ENCODE measurements around the gene CHKA. TPM values are rescaled to one million over a fixed set of nuclear protein-coding genes. Genes with fewer than 3 reads are reported as not detected.
A peak's percentile ranks its signal among the peaks of the same experiment; 100 is the strongest.

Gene CHKA
- total RNA-seq, 1 experiment from 2014 or later = 37.1 TPM

DNA sequence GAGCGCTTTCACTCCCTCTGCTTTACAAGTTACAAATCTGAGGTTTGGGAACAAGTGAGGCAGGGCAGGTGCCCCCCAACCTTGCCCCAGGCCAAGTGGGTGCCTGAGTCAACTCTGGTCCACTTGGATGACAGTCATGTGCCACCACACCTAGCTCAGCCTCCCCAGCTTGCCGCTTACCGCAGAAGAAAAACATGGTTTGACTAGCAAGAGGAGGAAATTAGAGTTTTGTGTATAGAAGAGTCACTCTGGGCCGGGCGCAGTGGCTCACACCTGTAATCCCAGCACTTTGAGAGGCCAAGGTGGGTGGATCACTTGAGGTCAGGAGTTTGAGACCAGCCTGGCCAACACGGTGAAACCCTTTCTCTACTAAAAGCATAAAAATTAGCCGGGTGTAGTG, 27.7 kb upstream of the CHKA start:
- Histone ChIP-seq H3K36me3 (no peaks in the 10 kb centered on the region), H3K27me3 (no peaks in the 10 kb centered on the region), H3K9me3 (replicated peaks) (no peaks in the 10 kb centered on the region), H3K4me3 (no peak overlapping the region), H3K27ac (no peak overlapping the region), H3K4me1 (peaks cover 4% of the 10 kb centered on the region; the same call in 1 of the 2 replicates)
- DNase-seq = no peak

DNA sequence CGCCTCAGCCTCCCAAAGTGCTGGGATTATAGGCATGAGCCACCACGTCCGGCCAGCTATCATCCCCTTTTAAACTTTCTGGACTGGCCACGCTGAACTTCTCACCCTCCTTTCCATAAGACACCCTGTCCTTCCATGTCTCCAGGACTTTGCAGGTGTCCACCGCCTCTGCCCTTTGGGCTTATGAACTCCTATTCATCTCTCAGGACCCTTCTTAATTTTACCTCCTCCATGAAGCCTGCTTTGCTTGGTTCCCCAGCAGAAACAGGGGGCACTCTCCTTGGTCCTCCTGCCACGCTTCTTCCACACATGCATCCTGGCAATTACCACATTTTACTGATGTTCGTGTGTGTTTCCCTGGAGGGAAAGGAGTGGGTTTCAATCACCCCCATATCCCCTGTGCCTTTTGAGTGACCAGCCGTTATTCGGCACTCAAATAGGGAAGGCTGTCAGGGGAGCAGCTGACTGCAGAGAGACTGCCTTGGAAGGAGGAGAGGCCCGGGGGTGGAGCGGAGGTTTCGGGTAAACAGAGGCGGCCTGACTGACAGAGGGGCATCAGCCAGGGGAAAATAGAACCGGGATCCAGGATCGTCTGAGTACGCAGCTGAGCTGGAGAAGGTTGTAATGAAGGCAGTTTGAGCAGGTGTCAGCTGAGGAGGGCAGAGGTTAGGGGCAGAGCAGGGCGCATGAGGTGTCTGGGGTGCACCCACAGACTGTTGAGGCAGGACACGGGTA, 27.1 kb upstream of the CHKA start:
- no peak overlapping the region for H3K27ac ChIP-seq
- H3K4me3 ChIP-seq = no peak overlapping the region
- peaks cover 4% of the 10 kb centered on the region; the same call in 1 of the 2 replicates for H3K4me1 ChIP-seq
- no peak for DNase-seq
- H3K36me3 ChIP-seq = no peaks in the 10 kb centered on the region
- H3K27me3 ChIP-seq = no peaks in the 10 kb centered on the region
- no peaks in the 10 kb centered on the region for H3K9me3 ChIP-seq (replicated peaks)

DNA sequence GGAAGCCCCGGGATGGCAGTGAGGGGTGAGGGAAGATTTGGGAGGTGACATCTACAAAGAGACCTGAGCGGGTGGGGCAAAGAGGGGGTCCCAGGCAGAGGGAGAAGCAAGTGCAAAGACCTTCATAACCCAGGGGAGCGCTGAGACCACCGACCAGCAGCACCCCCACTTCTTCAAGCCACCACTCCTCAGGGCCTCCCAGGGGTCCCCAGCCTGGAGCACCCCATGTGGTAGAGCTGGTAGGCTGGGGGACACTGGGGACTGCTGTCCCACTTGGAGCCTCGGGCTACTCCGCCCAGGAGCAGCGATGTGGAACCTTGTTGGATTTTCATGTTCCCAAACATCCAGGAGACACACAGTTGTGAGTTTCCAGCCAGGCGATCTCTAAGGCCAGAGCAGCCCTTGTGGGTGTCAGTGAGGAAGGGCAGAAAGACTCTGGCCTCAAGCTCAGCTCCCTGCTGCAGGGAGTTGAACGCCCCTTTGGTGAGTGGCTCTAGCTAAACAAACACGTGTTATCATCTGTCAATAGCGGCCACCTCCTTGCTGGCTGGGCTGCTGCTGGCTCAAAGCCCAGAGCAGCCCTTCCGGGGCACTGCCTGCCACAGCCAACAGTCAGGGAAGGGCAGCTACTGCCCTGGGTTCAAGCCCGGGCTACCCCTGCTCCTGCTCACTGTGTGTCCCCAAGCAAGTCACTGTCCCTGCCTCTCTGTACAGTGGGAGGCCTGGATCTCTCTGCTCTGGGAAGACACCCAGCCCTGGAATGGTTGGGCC, 25.7 kb upstream of the CHKA start:
- Histone ChIP-seq H3K4me3 (no peak overlapping the region), H3K27me3 (no peaks in the 10 kb centered on the region), H3K36me3 (no peaks in the 10 kb centered on the region), H3K27ac (no peak overlapping the region), H3K4me1 (peaks cover 4% of the 10 kb centered on the region; the same call in 1 of the 2 replicates), H3K9me3 (replicated peaks) (no peaks in the 10 kb centered on the region)
- peak; percentile 67 to 81 for DNase-seq

DNA sequence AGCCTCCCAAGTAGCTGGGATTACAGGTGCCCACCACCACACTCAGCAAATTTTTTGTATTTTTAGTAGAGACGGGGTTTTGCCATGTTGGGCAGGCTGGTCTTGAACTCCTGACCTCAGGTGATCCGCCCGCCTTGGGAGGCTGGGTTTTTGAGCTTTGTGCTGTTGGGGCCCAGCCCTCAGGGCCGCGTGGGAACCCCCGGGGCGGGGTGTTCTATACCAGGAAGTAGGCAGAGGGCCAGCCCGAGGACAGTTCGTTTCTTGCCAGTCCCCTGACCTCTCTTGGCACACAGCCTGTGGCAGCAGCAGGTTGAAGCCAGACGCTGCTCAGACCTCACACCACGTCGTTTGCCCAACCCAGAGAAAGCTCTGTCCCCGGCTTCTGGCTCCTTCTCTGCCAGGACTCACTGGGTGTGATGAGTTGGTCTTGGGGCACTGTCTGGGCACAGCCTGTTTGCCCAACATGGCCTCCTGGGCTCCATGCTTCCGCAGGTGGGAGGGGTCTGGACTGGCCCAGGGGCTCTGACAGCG, 24.9 kb upstream of the CHKA start:
- H3K9me3 ChIP-seq (replicated peaks) = no peaks in the 10 kb centered on the region
- no peaks in the 10 kb centered on the region for H3K36me3 ChIP-seq
- peaks cover 4% of the 10 kb centered on the region; the same call in 1 of the 2 replicates for H3K4me1 ChIP-seq
- H3K27me3 ChIP-seq = no peaks in the 10 kb centered on the region
- H3K27ac ChIP-seq = no peak overlapping the region
- no peak for DNase-seq
- no peak overlapping the region for H3K4me3 ChIP-seq

DNA sequence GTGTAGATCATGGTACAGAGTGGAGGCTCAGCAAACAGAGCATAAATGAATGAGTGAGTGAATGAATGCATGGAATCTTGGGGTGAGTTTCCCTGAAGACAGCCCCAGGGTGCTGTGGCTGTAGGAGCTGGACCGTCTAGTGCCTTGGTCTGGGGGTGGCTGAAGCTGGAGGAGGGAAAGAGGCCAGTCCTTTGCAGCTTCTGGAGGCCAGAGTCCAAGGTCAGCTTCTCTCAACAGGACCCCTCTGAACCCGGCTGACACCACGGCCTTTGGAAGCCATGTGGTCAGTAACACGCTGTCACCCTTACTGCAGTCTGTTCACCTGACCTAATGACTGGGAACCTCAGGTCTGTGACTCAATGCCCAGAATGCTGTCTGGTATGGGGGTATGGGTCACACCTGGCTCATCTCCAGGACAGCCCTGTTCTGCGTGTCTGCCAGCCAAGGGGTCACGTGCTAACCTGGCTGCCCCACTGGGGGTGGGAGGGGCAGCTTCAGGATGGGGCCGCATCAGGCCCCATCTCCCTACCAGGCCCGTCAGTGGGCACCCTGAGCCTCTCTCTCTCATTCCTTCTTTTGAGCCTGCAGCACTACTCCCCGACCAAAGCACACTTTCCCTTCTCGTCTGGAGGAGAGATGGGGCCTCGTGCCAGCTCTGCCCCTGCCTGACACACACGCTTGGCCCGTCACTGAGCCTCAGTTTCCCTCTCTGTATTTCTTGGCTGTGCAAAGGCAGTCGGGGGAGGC, 24.1 kb upstream of the CHKA start:
- Histone ChIP-seq H3K27me3 (no peaks in the 10 kb centered on the region), H3K36me3 (no peaks in the 10 kb centered on the region), H3K4me3 (no peak overlapping the region), H3K4me1 (peaks cover 4% of the 10 kb centered on the region; the same call in 1 of the 2 replicates), H3K27ac (no peak overlapping the region), H3K9me3 (replicated peaks) (no peaks in the 10 kb centered on the region)
- DNase-seq = no peak

DNA sequence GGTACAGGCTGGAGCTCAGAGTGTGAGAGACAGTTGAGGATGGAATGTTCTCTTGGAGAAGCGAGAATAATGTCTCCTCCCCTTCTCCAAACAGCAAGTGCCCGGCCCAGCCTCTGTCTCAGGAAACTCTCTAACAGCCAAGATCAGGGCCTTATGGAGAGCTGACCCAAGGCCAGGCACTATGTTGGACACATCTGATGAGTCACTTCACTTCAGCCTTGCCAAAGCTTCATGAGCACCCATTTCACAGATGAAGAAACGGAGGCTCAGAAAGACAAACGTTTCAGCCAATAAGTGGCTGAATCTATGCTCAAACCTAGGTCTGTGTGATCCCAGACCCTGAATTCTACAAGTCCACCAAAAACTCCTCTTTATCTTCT, 22.1 kb upstream of the CHKA start:
- H3K9me3 ChIP-seq (replicated peaks) = no peaks in the 10 kb centered on the region
- H3K4me1 ChIP-seq = peaks cover 4% of the 10 kb centered on the region; the same call in 1 of the 2 replicates
- no peaks in the 10 kb centered on the region for H3K27me3 ChIP-seq
- no peak overlapping the region for H3K4me3 ChIP-seq
- DNase-seq = no peak
- no peak overlapping the region for H3K27ac ChIP-seq
- no peaks in the 10 kb centered on the region for H3K36me3 ChIP-seq

DNA sequence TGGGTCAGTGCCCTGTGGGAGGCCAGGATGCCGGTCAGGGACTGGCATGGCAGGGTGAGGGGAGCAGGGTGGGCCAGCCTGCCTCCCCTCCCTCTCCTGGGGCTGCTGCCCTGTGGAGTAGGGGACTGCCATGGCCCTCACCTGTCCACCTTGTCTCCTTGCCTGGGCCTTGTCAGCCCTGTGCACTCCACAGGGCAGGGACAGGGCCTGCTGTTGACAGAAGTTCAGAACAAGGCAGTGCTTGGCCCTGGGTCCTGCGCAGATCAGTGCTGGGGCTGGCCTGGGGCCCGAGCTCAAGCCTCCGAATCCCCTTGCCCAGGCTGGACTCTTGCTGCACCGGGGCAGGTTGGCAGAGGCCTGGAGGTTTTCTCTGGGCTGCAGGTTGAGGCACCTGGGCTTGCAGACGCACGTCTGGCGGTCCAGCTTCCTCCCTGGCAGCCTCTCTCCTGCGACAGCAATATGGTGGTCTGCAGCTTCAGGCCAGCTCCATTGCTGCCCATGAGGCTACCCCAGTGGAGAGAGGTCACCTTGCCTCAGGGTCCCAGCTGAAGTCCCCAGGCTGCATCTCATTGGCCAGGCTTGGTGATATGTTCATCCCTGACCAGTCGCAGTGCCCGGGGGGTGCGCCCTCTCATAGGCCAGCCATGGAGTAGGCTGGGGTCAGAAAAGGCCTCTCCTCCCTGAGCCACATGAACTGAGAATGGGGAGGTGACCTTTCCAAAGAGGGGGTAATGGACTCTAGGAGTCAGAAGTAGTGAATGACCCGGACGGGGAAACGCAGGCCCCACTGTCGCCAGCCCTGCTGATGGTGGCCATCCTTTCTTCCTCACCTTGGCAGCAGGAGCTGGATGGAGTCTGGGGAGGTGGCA, 21.5 kb upstream of the CHKA start:
- no peak overlapping the region for H3K4me3 ChIP-seq
- DNase-seq = no peak
- no peak overlapping the region for H3K27ac ChIP-seq
- H3K9me3 ChIP-seq (replicated peaks) = no peaks in the 10 kb centered on the region
- H3K36me3 ChIP-seq = no peaks in the 10 kb centered on the region
- H3K4me1 ChIP-seq = peaks cover 4% of the 10 kb centered on the region; the same call in 1 of the 2 replicates
- no peaks in the 10 kb centered on the region for H3K27me3 ChIP-seq

DNA sequence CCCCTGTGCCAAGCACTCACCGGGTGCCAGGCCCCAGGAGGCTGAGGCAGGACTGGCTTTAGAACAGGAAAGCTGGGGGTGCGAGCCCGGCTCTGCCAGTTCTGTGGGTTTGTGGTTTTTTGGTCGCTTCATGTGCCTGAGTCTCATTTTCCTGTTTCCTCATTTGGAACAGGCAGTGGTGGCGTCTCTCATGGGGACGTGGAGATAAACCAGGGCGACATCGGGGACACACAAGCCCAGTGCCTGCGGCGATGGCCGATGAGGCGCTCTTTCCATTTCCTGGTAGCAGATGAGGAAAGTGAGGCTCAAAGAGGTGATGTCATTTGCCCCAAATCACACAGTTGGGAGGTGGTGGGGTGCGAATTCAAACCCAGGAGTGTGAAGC, 20.8 kb upstream of the CHKA start:
- no peaks in the 10 kb centered on the region for H3K27me3 ChIP-seq
- no peak for DNase-seq

DNA sequence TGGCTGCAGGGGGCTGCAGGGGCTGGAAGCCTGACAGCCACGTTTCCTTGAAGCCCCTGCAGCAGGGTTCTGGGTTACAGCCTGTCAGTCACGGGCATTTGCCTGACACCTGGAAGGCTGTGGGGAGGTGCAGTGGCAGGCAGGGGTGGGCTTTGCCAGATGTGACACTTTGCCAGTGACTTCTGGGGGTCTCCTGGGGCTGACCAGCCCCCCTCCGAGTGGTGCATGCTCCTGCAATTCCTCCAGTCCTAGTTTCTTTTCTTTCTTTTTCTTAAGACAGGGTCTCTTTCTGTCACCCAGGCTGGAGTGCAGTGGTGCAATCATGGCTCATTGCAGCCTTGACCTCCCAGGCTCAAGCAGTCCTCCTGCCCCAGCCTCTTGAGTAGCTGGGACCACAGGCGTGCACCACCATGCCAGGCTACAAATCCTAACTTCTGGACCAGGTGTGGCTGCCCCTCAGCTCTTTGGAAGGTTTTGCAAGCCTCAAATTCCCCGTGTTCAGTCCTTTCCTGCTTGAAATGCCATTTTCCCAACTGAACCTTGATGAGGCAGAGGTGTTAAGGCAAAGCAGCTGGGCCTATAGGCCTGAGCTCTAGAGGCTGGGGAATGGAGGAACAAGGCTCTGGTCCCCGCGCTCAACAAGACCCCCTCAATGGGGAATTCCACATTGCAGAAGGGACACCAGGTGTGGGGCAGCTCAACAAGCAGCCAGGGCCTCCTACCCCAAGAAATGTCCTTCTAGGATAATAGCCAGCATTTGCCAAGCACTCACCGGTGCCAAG, 20.2 kb upstream of the CHKA start:
- H3K4me1 ChIP-seq = peaks cover under 1% of the 10 kb centered on the region; the same call in 1 of the 2 replicates
- no peaks in the 10 kb centered on the region for H3K9me3 ChIP-seq (replicated peaks)
- H3K36me3 ChIP-seq = no peaks in the 10 kb centered on the region
- DNase-seq = no peak
- no peak overlapping the region for H3K27ac ChIP-seq
- H3K27me3 ChIP-seq = no peaks in the 10 kb centered on the region
- no peak overlapping the region for H3K4me3 ChIP-seq

More for the DNA sequence above, 20.8 kb upstream of the CHKA start:
- Histone ChIP-seq H3K4me1 (peaks cover 4% of the 10 kb centered on the region; the same call in 1 of the 2 replicates), H3K4me3 (no peak overlapping the region), H3K27ac (no peak overlapping the region), H3K9me3 (replicated peaks) (no peaks in the 10 kb centered on the region), H3K36me3 (no peaks in the 10 kb centered on the region)

DNA sequence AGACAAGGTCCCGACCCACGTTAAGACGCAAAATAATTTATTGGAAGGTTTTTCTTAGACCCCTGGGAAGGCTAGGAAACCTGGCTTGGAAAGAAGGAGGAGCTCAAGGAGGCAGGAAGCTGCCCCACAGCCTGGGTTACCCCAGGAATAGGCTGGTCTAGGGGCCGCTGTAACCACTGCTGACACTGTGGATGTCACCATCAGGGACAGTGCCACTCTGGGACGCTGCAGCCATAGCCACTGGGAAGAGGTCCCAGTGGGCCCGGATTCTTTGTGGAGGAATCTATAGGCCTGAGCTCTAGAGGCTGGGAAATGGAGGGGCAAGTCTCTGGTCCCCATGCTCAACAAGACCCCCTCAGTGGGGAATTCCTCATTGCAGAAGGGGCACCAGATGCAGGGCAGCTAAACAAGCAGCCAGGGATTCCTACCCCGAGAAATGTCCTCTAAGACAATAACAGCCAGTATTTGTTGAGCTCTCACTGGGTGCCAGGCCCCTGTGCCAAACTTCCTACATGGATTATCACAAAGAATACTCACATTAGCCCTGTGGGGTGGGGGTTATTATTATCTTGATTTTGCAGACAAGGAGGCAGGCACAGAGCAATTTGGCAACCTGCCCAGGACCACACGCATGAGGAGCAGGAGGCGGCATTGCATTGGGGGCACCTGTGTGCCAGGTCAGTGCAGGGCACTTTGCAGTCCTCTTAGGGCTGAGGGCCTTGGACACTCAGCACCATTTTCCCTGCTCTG, 19.5 kb upstream of the CHKA start:
- H3K9me3 ChIP-seq (replicated peaks) = no peaks in the 10 kb centered on the region
- DNase-seq = peak in 1 of 2 experiments; percentile 19
- no peaks in the 10 kb centered on the region for H3K36me3 ChIP-seq
- H3K27ac ChIP-seq = no peak overlapping the region
- no peaks in the 10 kb centered on the region for H3K27me3 ChIP-seq
- H3K4me1 ChIP-seq = no peaks in the 10 kb centered on the region
- H3K4me3 ChIP-seq = no peak overlapping the region

DNA sequence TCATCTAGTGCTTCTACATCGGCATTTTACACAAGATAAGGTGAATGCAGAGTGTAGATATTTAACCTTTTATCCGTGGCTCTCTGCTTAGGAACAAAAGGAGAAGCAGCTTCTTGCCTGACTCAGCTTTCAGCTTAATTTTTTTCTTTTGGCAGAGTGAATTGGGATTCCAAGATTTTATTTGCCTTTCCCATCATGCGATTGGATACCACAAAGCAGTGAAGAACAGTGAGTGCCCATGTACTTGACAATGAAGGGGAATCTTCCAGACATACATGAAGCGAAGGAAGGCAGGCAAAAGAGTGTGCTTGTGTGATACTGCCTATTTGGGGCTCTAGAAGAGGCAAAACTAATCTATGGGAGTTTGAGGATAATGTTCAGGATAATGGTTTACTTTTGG, 17.0 kb upstream of the CHKA start:
- Histone ChIP-seq H3K36me3 (no peaks in the 10 kb centered on the region), H3K4me3 (no peak overlapping the region), H3K9me3 (replicated peaks) (no peaks in the 10 kb centered on the region), H3K4me1 (no peaks in the 10 kb centered on the region), H3K27me3 (no peaks in the 10 kb centered on the region), H3K27ac (no peak overlapping the region)
- no peak for DNase-seq

DNA sequence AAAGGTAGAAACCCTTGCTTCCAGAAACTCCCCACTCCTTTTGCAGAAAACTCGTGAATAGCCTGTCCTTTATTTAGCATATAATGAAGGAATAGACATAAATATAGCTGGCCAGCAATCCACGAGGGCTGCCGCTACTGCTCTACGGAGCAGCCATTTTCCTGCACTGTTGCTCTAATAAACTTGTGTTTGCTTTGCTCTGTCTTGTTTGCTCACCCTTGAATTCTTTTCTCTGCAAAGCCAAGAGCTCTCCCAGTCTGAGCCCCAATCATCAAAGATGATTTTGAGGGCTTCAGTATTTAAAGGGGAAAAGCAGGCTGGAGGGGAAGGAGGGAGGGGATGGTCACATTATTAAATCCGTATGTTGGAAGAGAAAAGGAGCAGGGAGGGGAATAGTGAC, 16.6 kb upstream of the CHKA start:
- no peaks in the 10 kb centered on the region for H3K9me3 ChIP-seq (replicated peaks)
- H3K4me1 ChIP-seq = no peaks in the 10 kb centered on the region
- no peaks in the 10 kb centered on the region for H3K27me3 ChIP-seq
- H3K27ac ChIP-seq = no peak overlapping the region
- no peak for DNase-seq
- H3K4me3 ChIP-seq = no peak overlapping the region
- no peaks in the 10 kb centered on the region for H3K36me3 ChIP-seq

DNA sequence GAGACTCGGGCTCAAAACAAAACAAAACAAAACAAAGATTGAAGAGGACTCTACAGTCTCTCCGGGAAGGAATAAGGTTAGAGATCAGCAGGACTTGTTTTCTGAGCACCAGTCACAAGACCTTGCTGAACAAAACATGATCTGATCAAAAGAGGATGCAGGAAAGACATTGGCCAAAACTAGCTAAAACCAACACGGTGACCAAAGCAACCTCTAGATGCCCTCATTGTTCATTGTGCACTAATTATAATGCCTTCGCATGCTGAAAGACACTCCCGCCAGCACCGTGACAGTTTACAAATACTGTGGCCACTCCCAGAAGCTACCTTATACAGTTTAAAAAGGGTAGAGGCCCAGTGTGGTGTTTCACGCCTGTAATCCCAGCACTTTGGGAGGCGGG, 15.7 kb upstream of the CHKA start:
- H3K27me3 ChIP-seq = no peaks in the 10 kb centered on the region
- no peaks in the 10 kb centered on the region for H3K4me1 ChIP-seq
- H3K36me3 ChIP-seq = no peaks in the 10 kb centered on the region
- DNase-seq = no peak
- no peak overlapping the region for H3K27ac ChIP-seq
- no peak overlapping the region for H3K4me3 ChIP-seq
- H3K9me3 ChIP-seq (replicated peaks) = no peaks in the 10 kb centered on the region
